DMS79 treated with DMSO at 0.1 percent for 48 hours (cell line): Measurements from ENCODE around the gene NUDT1.

ENCODE experiments used
- DNase-seq: peaks from one replicate; lab custom pipeline; 2025; lab: John Stamatoyannopoulos, UW

The NUDT1 gene

DNA sequence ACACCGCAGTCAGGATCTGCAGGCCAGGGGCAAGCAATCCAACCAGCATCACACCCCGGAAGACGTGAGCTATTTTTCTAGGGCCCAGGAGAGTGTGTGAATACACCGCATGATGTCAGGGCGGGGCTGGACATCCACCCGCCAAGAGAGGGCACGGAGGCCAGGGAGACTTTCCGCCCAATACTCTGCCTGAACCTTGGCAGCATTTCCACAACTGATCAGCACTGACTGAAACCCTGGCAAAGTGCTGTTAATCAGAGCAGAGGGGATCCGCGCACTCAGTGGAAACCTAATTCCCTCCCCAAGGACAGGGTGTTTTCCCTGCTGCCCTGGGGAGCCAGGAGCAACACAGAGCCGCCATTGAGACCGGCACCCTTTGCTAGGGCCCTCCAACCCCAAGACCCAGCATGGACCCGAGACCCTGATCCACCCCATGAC, 17.5 kb upstream of the NUDT1 start:
- no peak for DNase-seq

GRCh38 chr7:2224934-2225333, 17.1 kb upstream of the NUDT1 start:
- DNase-seq = peak; percentile 68

DNA sequence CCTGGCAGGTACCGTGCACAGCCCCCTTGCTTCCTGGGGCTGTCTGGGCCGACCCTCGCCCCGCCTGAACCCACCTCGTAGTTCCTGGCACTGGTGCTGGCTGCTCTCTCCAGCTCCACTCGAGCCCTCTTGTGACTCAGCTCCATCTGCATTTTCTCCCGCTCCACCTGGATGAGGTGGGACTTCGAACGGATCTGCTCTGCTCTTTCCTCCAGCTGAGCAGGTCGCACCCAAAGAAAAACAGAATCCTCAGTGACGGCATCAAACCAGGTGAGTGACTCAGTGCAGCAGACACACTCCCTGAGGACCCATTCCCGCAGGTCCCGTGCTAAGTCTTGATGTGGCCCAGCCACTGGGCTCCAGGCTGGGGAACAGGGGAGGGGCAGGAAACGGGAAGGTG, 16.7 kb upstream of the NUDT1 start:
- peak; percentile 68 for DNase-seq

DNA sequence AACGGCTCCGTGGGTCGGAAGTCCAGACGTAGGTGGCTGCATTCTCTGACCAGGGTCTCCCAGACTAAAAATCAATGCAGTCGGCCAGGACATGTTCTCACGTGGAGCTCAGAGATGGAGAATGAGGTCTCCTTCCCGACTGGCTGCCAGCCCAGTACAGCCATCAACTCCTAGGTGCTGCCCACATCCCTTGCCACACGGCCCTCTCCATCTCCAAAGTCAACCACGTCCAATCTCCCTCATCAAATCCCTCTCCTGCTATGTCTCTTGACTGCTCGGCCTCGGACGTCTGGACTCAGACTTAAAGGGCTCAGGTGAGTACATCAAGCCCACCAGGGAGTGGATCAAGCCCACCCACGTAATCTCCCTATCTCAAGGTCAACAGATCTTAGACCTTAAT, 16.2 kb upstream of the NUDT1 start:
- no peak for DNase-seq

DNA sequence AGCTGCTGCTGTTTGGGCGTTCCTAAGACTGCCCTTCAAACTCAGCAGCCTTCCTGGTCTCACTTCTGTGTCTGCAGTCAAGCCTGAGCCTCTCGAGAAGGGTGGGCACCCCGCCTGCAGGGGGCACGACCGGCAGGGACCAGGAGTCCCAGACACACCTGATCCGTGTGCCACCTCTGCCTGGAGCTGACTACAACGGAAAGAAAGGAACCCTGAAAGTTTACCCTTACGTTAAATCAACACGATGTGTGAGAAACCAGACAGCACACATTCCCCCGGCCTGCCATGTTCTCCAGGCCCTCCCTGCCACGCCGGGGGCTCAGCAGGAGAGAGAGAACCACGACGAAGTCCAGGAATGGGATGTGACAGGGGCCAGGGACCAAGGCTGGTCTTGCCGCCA, 14.3 kb upstream of the NUDT1 start:
- DNase-seq = no peak

GRCh38 chr7:2228921-2229320, 13.1 kb upstream of the NUDT1 start:
- DNase-seq = no peak

GRCh38 chr7:2229467-2229866, 12.6 kb upstream of the NUDT1 start:
- no peak for DNase-seq

DNA sequence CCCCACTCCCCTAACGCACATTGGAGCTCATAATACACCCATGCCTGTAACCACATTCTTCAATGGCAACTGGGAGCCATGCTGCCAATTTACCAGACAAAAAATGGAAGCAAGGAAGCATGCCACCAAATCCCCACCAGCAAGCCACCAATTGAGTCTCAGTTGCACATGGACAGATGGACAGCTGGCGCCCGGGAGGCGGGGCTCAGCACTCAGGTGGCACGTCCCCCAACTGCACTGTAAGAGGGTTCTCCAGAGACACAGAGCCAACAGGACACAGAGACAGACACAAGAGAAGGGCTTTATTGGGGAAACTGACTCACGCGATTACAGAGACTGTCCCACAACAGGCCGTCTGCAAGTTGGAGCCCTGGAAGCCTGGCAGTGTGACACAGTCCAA, 11.8 kb upstream of the NUDT1 start:
- no peak for DNase-seq

- DNase-seq = no peak
These were observed 11.1 kb upstream of the NUDT1 start for GRCh38 chr7:2230882-2231281.

DNA sequence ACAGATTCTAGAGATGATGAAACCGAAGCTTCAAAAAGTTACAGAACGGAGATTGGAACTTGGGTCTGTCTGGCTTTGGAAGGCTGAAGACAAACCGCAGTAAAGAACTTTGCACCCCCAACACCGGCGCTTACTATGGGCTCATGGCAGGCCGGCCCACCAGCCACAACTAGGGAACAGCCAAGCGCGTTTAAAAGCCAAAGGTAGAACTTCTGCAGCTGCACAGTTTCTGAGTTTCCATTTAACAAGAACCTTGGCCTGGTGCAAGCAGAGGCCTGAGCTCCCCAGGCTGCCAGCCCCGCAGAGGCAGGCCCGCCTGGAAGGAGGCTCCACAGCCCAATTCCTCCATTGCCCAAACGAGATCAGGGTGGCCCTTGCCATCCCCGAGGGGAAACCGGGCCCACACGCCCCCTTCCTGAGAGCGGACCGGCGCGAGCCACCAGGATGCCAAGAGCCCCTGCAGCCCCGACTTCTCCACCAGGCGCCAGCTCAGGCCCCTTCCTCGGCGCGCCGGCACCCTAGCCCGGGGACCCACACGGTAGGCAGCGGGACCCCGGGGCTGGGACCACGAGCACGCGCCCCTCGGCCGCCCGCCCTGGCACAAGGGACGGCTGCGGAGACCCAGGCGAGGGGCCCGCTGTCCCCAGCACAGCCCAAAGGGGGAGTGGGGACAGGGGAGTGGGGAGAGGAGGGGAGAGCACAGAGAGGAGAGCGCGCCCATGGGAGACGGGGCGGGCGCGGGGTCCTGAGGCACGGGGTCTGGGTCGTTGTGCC, 9.8 kb upstream of the NUDT1 start:
- DNase-seq = peak; percentile 13

DNA sequence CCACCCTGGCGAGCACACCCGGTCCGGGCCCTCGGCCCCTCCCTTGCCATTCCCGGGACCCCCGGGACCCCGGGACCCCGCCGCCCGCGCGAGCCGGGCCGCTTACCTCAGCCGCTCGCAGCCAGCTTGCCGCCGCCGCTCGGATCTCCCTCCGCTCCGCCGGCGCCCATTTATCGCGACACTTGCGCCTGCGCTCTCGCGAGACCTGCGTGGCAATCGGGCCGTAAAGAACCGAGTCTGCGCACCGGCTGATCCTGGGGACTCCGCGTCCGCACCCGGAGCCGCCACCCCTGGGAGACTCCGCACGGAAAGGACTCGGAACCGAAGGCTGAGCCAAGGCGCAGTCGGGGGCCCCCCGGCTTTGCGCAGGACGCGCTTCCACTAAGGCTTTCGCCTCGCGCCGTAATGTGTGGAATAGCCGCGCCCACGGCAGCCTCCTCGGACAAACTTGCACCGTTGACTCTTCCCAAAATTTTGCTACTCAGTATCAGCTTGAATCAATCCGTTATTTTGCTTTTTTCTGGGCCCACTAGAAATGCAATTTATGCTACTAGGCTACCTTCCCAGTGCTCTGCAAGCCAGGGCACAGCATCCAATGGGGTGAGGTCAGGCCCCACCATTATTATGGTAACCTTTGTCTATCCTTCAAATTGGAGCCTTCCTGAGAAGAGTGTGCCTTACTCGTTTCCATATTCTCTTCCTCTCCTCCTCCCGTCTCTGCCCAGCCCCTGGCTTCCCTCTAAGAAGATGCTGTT, 9.1 kb upstream of the NUDT1 start, which contains the start of gene MAD1L1:
TSS of gene MAD1L1 (minus strand) at position 180 of the 755 bp plus-strand sequence. CDS start 2,812 bp downstream, outside the sequence.
- peak; percentile 70 for DNase-seq

- DNase-seq = no peak
These were observed 8.1 kb upstream of the NUDT1 start for GRCh38 chr7:2233926-2234325.

- peak; percentile 94 for DNase-seq
These were observed 4.9 kb upstream of the NUDT1 start for GRCh38 chr7:2237109-2237602.

DNA sequence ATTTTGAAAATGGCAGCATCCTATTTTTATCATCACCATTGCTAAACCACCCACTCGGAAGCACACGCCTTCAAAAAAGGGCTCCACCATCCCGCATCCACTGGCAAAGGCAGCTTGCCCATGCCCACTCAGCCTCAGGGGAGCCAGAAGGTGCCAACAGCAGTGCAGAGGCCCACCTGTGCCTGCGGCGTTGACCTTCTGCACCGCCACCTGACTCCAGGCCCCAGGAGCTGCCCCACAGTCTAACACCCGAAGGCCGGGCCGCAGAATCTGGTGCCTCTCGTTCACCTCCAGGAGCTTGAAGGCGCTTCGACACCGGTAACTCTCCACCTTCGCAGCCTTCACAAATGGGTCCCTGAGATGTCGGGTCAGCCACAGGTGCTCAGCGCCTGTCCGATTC, 2.8 kb upstream of the NUDT1 start:
- DNase-seq = no peak

DNA sequence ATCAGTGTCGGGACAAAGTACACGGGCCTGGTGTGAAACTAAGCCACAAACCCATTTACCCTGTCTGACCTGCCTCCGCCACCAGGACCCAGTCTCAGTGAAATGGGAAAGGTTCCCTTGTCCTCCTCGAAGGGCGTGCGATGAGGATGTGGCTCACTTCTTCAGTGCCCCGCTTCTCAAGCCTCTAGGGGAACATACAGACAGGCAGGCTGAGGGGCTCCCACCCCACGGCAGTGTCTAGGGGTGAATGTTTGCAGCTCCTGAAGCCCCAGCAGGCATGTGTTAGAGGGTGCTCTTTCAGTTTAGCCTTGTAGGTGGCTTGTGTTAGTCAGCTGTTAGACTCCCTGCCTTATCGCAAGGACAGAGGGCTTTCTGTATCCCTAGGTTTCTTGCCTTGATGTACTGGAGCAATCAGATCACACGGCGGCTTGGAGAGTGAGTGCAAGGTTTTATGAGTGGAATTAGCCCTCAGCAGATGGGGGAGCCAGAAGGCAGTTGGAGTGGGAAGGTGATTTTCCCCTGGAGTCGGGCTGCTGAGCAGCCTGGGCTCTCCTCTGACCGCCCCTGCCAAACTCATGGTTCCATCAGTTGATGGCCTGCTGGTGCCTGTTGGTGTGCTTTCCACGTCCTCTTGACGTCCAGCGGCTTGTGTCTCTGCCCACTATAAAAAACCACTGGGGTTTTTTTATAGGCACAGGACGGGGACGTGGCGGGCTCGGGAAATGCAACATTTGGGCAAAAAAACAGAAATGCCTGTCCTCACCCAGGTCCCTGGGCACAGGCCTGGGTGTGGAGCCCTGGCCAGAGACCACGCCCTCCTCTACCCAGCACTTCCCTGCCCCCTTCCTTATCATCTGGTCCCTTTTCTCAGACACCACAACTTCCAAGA, 759 bp downstream of the NUDT1 start:
- DNase-seq = no peak

DNA sequence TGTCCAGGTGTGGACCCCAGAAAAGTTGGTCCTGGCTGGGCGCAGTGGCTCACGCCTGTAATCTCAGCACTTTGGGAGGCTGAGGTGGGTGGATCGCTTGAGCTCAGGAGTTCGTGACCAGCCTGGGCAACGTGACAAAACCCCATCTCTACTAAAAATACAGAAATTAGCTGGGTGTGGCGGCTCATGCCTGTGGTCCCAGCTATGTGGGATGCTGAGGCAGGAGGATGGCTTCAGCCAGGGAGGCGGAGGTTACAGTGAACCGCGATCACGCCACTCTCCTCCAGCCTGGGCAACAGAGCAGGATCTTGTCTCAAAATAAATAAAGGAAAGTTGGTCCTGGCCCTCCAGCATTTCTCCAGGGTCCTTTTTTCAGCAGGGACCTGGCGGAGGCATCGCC, 1.4 kb downstream of the NUDT1 start:
- no peak for DNase-seq

DNA sequence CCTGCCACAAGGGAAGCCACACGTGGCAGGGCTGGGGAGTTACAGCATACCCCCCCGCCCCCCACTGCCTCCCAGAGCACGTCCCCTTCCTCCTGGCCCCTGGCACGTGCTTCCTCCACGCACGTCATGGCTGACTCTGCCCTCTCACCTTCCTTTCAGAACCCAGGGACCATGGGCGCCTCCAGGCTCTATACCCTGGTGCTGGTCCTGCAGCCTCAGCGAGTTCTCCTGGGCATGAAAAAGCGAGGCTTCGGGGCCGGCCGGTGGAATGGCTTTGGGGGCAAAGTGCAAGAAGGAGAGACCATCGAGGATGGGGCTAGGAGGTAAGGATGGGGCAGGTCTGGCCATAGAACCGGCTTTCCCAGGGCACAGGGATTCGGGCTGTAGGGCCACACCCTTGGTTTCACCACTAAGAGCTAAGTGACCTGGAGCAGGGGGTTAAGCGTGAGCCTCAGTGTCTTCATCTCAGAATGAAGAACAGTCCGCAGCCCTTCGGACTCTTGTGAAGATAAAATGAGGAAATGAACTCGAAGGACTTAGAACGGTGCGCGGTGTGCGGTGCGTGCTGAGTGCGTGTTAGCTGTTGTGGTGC, 2.5 kb downstream of the NUDT1 start:
- no peak for DNase-seq

DNA sequence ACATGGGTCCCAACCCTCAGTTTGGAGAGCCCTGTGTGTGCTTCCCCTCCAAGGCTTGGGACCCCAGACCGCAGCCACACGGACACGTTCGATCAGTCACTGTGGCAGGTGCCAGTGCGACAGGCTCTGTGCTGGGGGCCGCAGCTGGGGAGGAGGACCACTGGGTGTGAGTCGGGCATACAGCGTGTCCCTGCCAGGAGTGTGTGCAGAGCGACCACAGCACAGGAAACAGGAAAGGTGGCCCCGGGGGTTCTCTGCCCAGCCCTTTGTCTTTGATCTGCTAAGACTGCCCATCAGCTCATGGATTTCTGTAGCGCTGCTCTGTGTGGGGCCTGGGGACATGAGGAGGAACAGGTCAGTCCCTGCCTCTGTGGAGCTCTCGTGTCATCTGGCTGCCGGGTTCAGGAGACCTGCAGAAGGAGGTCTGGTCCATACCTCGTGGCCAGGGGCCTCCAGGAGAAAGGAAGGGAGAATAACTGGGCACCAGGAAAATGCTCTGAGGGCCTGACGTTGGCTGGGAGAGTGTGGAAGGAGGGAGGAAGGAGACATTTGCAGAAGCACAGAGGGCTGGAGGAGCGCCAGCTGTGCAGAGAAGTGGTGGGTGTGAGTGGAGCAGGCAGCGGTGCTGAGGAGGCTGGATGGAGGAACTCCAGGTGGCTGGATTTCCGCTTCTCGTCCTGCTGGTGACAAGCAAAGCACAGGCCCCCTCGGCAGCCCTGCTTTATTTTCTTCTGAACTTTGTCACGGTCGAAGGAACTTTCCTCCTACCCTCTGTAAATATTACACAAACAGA, 4.1 kb downstream of the NUDT1 start:
- DNase-seq = peak; percentile 20

DNA sequence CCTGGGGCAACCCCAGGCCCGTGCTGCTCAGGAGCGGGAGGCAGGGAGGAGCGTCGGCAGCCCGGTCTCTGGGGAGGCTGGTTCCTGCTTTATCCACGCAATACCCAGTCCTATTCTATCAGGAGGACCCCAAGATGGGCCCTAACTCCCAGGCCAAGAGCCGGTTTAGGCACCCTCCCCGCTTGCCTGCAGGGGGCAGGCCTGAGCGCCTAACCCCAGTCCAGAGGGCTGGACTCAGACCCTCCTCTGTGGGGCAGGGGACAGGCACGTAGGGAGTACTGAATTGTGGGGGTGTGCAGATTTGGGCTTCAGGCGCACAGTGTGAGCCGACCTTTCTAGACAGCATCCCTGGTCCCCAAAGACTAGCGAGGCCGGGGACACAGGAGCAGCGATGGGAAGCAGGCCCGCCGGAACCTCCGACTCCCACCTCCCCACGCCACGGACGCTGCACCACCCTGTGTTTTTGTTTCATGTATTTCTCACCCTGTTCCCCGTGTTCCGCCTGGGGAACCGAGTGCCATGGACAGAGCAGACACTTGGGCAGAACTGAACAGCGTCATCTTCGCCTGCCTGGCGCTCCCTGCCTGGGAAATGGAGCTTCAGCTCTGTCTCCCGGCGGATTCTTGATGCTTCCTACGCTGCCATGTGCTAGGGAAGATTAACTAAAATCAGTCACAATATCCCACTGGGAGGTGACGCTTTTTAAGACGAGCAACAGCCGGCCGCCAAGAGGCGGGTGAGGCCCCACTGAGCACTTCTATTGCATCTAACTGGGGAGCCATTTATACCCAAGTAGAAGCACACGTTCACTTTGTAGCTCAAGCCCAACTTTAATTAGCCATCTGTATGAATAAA, 5.3 kb downstream of the NUDT1 start:
- no peak for DNase-seq
